ENCODE data around the gene TBC1D30. TPM values are rescaled to one million over a fixed set of nuclear protein-coding genes. Genes with fewer than 3 reads are reported as not detected.

The TBC1D30 gene
- total and polyA plus RNA-seq, 7 donors, result 0.36 to 4.3 (median 2.3) TPM

- WGBS, 2 donors, result 1% methylated on average over 103 of the region's 103 CpGs
- DNase-seq, result peak; percentile 64
These were observed 43.7 kb upstream of the TBC1D30 start for GRCh38 chr12:64780531-64781279.

GRCh38 chr12:64781280-64782190, 42.9 kb upstream of the TBC1D30 start:
- 2 to 5% methylated on average over 39 of the region's 39 CpGs for WGBS, 2 donors
- H3K4me1 ChIP-seq, result peaks cover 0 to 20% (median 17%) of the 10 kb centered on the region in 4 donors
- H3K4me3 ChIP-seq, result peak overlapping the region; percentile 40 to 60 (median 50)
- H3K9me3 ChIP-seq, result no peaks in the 10 kb centered on the region
- no peak for DNase-seq
- no peaks in the 10 kb centered on the region for H3K36me3 ChIP-seq
- no peak overlapping the region for H3K27ac ChIP-seq
- TF ChIP-seq EP300 (IDR thresholded peaks at IDR 0.05), result no peak
- TF ChIP-seq POLR2A (IDR thresholded peaks at IDR 0.05), result no peak
- no peak for TF ChIP-seq POLR2AphosphoS5 (IDR thresholded peaks at IDR 0.05)
- TF ChIP-seq CTCF (IDR thresholded peaks at IDR 0.05), result no peak
- H3K27me3 ChIP-seq, result peaks cover 5 to 60% (median 44%) of the 10 kb centered on the region in 3 donors
- intact Hi-C loops (cut with DNase I), result no loop called here

More at GRCh38 chr12:64780531-64781279, 43.7 kb upstream of the TBC1D30 start:
- intact Hi-C loops (cut with DNase I), result no loop called here
- H3K9me3 ChIP-seq, result peaks cover 0 to 3% (median 0%) of the 10 kb centered on the region in 4 donors
- peak overlapping the region in 2 of 4 donors; percentile 2 to 49 for H3K27ac ChIP-seq
- TF ChIP-seq POLR2AphosphoS5 (IDR thresholded peaks at IDR 0.05) (no peak), CTCF (IDR thresholded peaks at IDR 0.05) (no peak), EP300 (IDR thresholded peaks at IDR 0.05) (no peak), POLR2A (IDR thresholded peaks at IDR 0.05) (no peak)
- no peaks in the 10 kb centered on the region for H3K36me3 ChIP-seq
- H3K4me1 ChIP-seq, result peaks cover 0 to 20% (median 17%) of the 10 kb centered on the region in 4 donors
- H3K4me3 ChIP-seq, result peak overlapping the region; percentile 40 to 60 (median 50)
- peaks cover 5 to 52% (median 36%) of the 10 kb centered on the region in 3 donors for H3K27me3 ChIP-seq

- DNase-seq, result no peak
- TF ChIP-seq POLR2AphosphoS5 (IDR thresholded peaks at IDR 0.05) (no peak), CTCF (IDR thresholded peaks at IDR 0.05) (no peak), POLR2A (IDR thresholded peaks at IDR 0.05) (no peak), EP300 (IDR thresholded peaks at IDR 0.05) (no peak)
- peaks cover 5 to 66% (median 48%) of the 10 kb centered on the region in 3 donors for H3K27me3 ChIP-seq
- intact Hi-C loops (cut with DNase I), result no loop called here
- H3K4me3 ChIP-seq, result peak overlapping the region in 2 of 4 donors; percentile 54 to 60
- no peak overlapping the region for H3K27ac ChIP-seq
- H3K4me1 ChIP-seq, result peaks cover 0 to 20% (median 17%) of the 10 kb centered on the region in 4 donors
- no peaks in the 10 kb centered on the region for H3K9me3 ChIP-seq
- 43 to 46% methylated on average over 6 of the region's 6 CpGs for WGBS, 2 donors
- H3K36me3 ChIP-seq, result no peaks in the 10 kb centered on the region
These were observed 42.1 kb upstream of the TBC1D30 start for GRCh38 chr12:64782191-64782876.

- intact Hi-C loops (cut with DNase I), result no loop called here
- Histone ChIP-seq H3K4me3 (no peak overlapping the region), H3K9me3 (no peaks in the 10 kb centered on the region), H3K4me1 (peaks cover 0 to 11% (median 11%) of the 10 kb centered on the region in 4 donors), H3K27ac (no peak overlapping the region), H3K36me3 (no peaks in the 10 kb centered on the region), H3K27me3 (peaks cover 5 to 62% (median 48%) of the 10 kb centered on the region in 3 donors)
- no peak for DNase-seq
- 96 to 98% methylated on average over 6 of the region's 6 CpGs for WGBS, 2 donors
- TF ChIP-seq EP300 (IDR thresholded peaks at IDR 0.05), result no peak
- no peak for TF ChIP-seq CTCF (IDR thresholded peaks at IDR 0.05)
- no peak for TF ChIP-seq POLR2AphosphoS5 (IDR thresholded peaks at IDR 0.05)
- TF ChIP-seq POLR2A (IDR thresholded peaks at IDR 0.05), result no peak
These were observed 38.6 kb upstream of the TBC1D30 start for GRCh38 chr12:64785838-64786237.
